A549 (cell line): ENCODE results near the gene KCNMA1. TPM values are rescaled to one million over a fixed set of nuclear protein-coding genes. Genes with fewer than 3 reads are reported as not detected.

Experiments used
- ATAC-seq, 2 experiments: fragments of 200-7000 bp in 1 of 2; fragments of >200 bp in 1 of 2; cut with Nextera tagmentation in 1 of 2; cut with Tn5 transposase in 1 of 2; 3 replicates each; pipeline versions ENCODE4 v1.8.0 to v1.9.1; 2018 to 2020; ENCODE audit warnings: mild to moderate bottlenecking in 1 of 2, moderate library complexity in 1 of 2
- CTCF ChIA-PET: fragments of 300-600 bp; sonication (Branson Sonifier 250); formaldehyde crosslinking; extraction: SDS; loops from one replicate; lab custom pipeline; 2021; ENCODE audit warnings: antibody characterized with exemption, inconsistent platforms; lab: Yijun Ruan, JAX
- POLR2A ChIA-PET: fragments of 350-600 bp; formaldehyde crosslinking; extraction: SDS; loops from one replicate; lab custom pipeline; 2021; ENCODE audit warnings: antibody characterized with exemption, inconsistent platforms; lab: Yijun Ruan, JAX
- DNase-seq, 2 experiments: peaks; one replicate each; pipeline versions ENCODE4 v3.0.0 to v3.0.0-alpha.2; 2011 to 2016; ENCODE audit warnings: low read depth in 1 of 2, low spot score in 1 of 2
- FAIRE-seq: peaks from 2 replicates; lab custom pipeline; 2011; peaks lifted over from hg19 to GRCh38; lab: Jason Lieb, UNC
- H3K27ac ChIP-seq, 2 experiments: fragments of >200 bp; sonication (Bioruptor Twin); formaldehyde crosslinking; 3 replicates each; pipeline ENCODE4 v1.5.1; 2016 to 2017
- H3K4me1 ChIP-seq: fragments of >200 bp; sonication (Bioruptor Twin); formaldehyde crosslinking; 3 replicates; pipeline ENCODE4 v1.6.1; 2016
- H3K4me2 ChIP-seq: fragments of >200 bp; sonication (Bioruptor Twin); formaldehyde crosslinking; 3 replicates; pipeline ENCODE4 v1.6.1; 2016
- H3K4me3 ChIP-seq: fragments of >200 bp; sonication (Bioruptor Twin); formaldehyde crosslinking; 3 replicates; pipeline ENCODE4 v1.5.1; 2016
- H3K9me3 ChIP-seq: fragments of >200 bp; sonication (Bioruptor Twin); formaldehyde crosslinking; 3 replicates; pipeline ENCODE4 v1.6.1; 2016
- CEBPB ChIP-seq, 2 experiments: fragments of >200 bp in 1 of 2; sonication (Bioruptor Twin) in 1 of 2; formaldehyde crosslinking in 1 of 2; IDR thresholded peaks; 2 replicates each; pipeline ENCODE4 v1.6.1; 2012 to 2016
- EHMT2 ChIP-seq: fragments of 200-600 bp; sonication (generic); IDR thresholded peaks from 2 replicates; pipeline ENCODE4 v1.6.1; 2016; ENCODE audit warnings: antibody characterized with exemption, low read depth, mild to moderate bottlenecking, moderate library complexity
- HDAC2 ChIP-seq: fragments of 200-600 bp; sonication (generic); IDR thresholded peaks from 2 replicates; pipeline ENCODE4 v1.6.1; 2016
- HOXA7 ChIP-seq: fragments of 250-450 bp; sonication (Bioruptor Pico); IDR thresholded peaks from 2 replicates; pipeline ENCODE4 v1.5.0; 2020; ENCODE audit warnings: mild to moderate bottlenecking, moderate library complexity
- JUN ChIP-seq, 2 experiments: fragments of >200 bp; sonication (Bioruptor Twin); formaldehyde crosslinking; IDR thresholded peaks; 2 replicates in 1 of 2; 3 replicates in 1 of 2; pipeline ENCODE4 v1.6.1; 2016 to 2017
- KDM1A ChIP-seq: fragments of 200-600 bp; sonication (generic); IDR thresholded peaks from 2 replicates; pipeline ENCODE4 v1.6.1; 2016; ENCODE audit warnings: low read depth, mild to moderate bottlenecking
- MYC ChIP-seq: IDR thresholded peaks from 2 replicates; pipeline ENCODE4 v1.6.1; 2012; ENCODE audit warnings: mild to moderate bottlenecking, inconsistent platforms, low read length, improper control_type of control experiment, borderline replicate concordance
- PHF8 ChIP-seq: fragments of 200-600 bp; sonication (generic); IDR thresholded peaks from 2 replicates; pipeline ENCODE4 v1.6.1; 2016; ENCODE audit warnings: low read depth, mild to moderate bottlenecking, antibody characterized with exemption, moderate library complexity, borderline replicate concordance
- RCOR1 ChIP-seq: fragments of 150-350 bp; IDR thresholded peaks from 2 replicates; pipeline ENCODE4 v1.6.1; 2014; ENCODE audit warnings: antibody characterized with exemption, low read length, low read depth
- RFX5 ChIP-seq: fragments of 450-650 bp; IDR thresholded peaks from 2 replicates; pipeline ENCODE4 v1.7.1; 2014; ENCODE audit warnings: antibody characterized with exemption, mild to moderate bottlenecking, moderate library complexity
- RNF2 ChIP-seq: fragments of 200-600 bp; sonication (generic); IDR thresholded peaks from 2 replicates; pipeline ENCODE4 v1.6.1; 2016; ENCODE audit warnings: low read depth, mild to moderate bottlenecking, antibody characterized with exemption, moderate library complexity, borderline replicate concordance
- SMC3 ChIP-seq: fragments of >200 bp; sonication (Bioruptor Twin); formaldehyde crosslinking; IDR thresholded peaks from 3 replicates; pipeline ENCODE4 v1.6.1; 2018; ENCODE audit warnings: inconsistent platforms
- TFCP2L1 ChIP-seq: fragments of 250-450 bp; sonication (Bioruptor Pico); IDR thresholded peaks from 2 replicates; pipeline ENCODE4 v1.5.0; 2021; ENCODE audit warnings: mild to moderate bottlenecking
- TP53 ChIP-seq: fragments of 250-450 bp; sonication (Bioruptor Pico); IDR thresholded peaks from 2 replicates; pipeline ENCODE4 v1.5.0; 2021; ENCODE audit warnings: mild to moderate bottlenecking, moderate library complexity
- ZC3H11A ChIP-seq: fragments of 450-650 bp; IDR thresholded peaks from 2 replicates; pipeline ENCODE4 v1.6.1; 2014; ENCODE audit warnings: antibody characterized with exemption, mild to moderate bottlenecking
- ZNF302 ChIP-seq: fragments of 250-450 bp; sonication (Bioruptor Pico); IDR thresholded peaks from 2 replicates; pipeline ENCODE4 v1.9.0; 2021; ENCODE audit warnings: inconsistent platforms, mild to moderate bottlenecking, moderate library complexity
- WGBS: methylation state at CpG from one replicate; pipeline ENCODE4 v1.1.6; 2017; ENCODE audit errors: missing lambda C conversion rate; 5-methylcytosine and 5-hydroxymethylcytosine counted together
- polyA plus RNA-seq, 4 experiments: library from polyadenylated mRNA; depleted of rRNA in 3 of 4; stranded (reverse); fragments of >200 nt; fragmentation: RNase III in 1 of 4; extraction: RNeasy Plus Mini Kit Qiagen cat#74134 plus additional on column Dnase treatment in 1 of 4; gene quantifications; 2 replicates in 3 of 4; 3 replicates in 1 of 4; pipeline ENCODE4 v1.2.3, GENCODE V29; 2011 to 2017
- TF ChIP-seq, protein P1 (sequence below): fragments of 200-600 bp; sonication (generic); IDR thresholded peaks from 2 replicates; pipeline ENCODE4 v1.6.1; 2016; ENCODE audit warnings: antibody characterized with exemption, mild to moderate bottlenecking, moderate library complexity
- TF ChIP-seq, protein P2 (sequence below): IDR thresholded peaks from 2 replicates; pipeline ENCODE4 v1.6.1; 2012; ENCODE audit warnings: low read depth, borderline replicate concordance
- TF ChIP-seq, protein P3 (sequence below): fragments of 450-650 bp; IDR thresholded peaks from 2 replicates; pipeline ENCODE4 v1.6.1; 2014; ENCODE audit warnings: antibody characterized with exemption
- TF ChIP-seq, protein P4 (sequence below): IDR thresholded peaks from 2 replicates; pipeline ENCODE4 v1.6.1; 2012

Gene KCNMA1
- polyA plus RNA-seq, 2 of the 4 experiments (the other 2 are of a cell fraction): 14.9 to 30.6 TPM

DNA sequence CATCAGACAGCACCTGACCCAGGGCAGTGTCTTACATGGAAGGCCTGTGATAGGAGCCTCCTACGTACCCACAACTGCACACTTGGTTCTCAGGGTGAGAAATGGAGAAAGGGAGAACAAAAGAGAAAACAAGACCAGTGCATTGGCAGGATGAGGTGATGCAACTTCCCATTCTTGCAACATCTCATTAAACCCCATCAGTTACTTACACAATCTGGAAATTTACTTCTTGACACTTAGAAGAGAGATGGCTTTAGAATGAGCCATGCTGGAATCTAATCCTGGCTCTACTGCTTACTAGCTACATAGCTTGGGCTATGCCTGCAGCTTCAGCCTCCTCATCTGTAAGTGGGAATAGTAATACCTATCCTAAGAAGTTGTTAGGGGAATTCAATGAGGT lies 391.7 kb downstream of the KCNMA1 start:
- Histone ChIP-seq H3K9me3 (no peaks in the 10 kb centered on the region), H3K27ac (no peak overlapping the region), H3K4me1 (0 out of 3 replicates have a peak, but pooled peaks cover 7% of the 10 kb centered on the region)
- 59% methylated on average over 1 of the region's 1 CpG for WGBS
- no peak for DNase-seq
- TF ChIP-seq HDAC2 (no peak), TFCP2L1 (CRISPR knock-in tag) (no peak), CEBPB (IDR thresholded peaks at IDR 0.05) (no peak), RFX5 (no peak), JUN (IDR thresholded peaks at IDR 0.05) (no peak), ZNF302 (no peak), RNF2 (no peak), KDM1A (no peak), TP53 (CRISPR knock-in tag) (no peak), ZC3H11A (no peak), RCOR1 (no peak), HOXA7 (CRISPR knock-in tag) (no peak)
- TF ChIP-seq, protein P1, sequence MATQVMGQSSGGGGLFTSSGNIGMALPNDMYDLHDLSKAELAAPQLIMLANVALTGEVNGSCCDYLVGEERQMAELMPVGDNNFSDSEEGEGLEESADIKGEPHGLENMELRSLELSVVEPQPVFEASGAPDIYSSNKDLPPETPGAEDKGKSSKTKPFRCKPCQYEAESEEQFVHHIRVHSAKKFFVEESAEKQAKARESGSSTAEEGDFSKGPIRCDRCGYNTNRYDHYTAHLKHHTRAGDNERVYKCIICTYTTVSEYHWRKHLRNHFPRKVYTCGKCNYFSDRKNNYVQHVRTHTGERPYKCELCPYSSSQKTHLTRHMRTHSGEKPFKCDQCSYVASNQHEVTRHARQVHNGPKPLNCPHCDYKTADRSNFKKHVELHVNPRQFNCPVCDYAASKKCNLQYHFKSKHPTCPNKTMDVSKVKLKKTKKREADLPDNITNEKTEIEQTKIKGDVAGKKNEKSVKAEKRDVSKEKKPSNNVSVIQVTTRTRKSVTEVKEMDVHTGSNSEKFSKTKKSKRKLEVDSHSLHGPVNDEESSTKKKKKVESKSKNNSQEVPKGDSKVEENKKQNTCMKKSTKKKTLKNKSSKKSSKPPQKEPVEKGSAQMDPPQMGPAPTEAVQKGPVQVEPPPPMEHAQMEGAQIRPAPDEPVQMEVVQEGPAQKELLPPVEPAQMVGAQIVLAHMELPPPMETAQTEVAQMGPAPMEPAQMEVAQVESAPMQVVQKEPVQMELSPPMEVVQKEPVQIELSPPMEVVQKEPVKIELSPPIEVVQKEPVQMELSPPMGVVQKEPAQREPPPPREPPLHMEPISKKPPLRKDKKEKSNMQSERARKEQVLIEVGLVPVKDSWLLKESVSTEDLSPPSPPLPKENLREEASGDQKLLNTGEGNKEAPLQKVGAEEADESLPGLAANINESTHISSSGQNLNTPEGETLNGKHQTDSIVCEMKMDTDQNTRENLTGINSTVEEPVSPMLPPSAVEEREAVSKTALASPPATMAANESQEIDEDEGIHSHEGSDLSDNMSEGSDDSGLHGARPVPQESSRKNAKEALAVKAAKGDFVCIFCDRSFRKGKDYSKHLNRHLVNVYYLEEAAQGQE: no peak
- TF ChIP-seq, protein P2, sequence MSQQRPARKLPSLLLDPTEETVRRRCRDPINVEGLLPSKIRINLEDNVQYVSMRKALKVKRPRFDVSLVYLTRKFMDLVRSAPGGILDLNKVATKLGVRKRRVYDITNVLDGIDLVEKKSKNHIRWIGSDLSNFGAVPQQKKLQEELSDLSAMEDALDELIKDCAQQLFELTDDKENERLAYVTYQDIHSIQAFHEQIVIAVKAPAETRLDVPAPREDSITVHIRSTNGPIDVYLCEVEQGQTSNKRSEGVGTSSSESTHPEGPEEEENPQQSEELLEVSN: no peak
- TF ChIP-seq, protein P3, sequence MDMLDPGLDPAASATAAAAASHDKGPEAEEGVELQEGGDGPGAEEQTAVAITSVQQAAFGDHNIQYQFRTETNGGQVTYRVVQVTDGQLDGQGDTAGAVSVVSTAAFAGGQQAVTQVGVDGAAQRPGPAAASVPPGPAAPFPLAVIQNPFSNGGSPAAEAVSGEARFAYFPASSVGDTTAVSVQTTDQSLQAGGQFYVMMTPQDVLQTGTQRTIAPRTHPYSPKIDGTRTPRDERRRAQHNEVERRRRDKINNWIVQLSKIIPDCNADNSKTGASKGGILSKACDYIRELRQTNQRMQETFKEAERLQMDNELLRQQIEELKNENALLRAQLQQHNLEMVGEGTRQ: no peak
- TF ChIP-seq, all 56 proteins: peak for 0
- FAIRE-seq (no peak), ATAC-seq (no peak)
- H3K4me2 ChIP-seq: no peak overlapping the region
- POLR2A ChIA-PET: no interaction called here
- no peak overlapping the region for H3K4me3 ChIP-seq
- CTCF ChIA-PET: interaction anchor here (1.0 to 12.1 kb wide), 7 partner anchors 8 to 398 kb away, joined by 3 to 169 read pairs (median 5); partner anchors contain the start of gene KCNMA1

DNA sequence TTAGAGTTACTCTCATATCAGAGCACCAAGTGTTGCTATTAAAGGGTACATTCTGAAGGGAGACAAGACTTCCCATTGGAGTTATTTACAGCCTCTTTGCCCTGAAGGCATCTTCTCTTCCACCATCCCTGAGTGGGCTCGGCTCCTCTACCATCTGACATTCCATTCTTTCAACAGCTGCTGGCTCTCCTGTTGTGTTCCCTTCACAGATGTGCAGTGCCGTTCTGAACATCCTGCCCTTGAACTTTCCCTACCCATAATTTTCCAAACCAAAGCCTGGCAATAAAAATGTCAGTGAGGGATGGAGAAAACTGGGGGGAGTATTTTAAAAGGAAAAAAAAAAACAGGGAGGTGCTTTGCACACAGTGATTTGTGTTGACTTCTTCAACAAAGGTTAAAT lies 392.9 kb downstream of the KCNMA1 start:
- H3K4me2 ChIP-seq: no peak overlapping the region
- ATAC-seq (no peak), DNase-seq (no peak), FAIRE-seq (no peak)
- no peak for TF ChIP-seq PHF8
- 0 out of 3 replicates have a peak, but pooled peaks cover 7% of the 10 kb centered on the region for H3K4me1 ChIP-seq
- POLR2A ChIA-PET: no interaction called here
- no peak overlapping the region for H3K4me3 ChIP-seq
- 76% methylated on average over 2 of the region's 2 CpGs for WGBS
- CTCF ChIA-PET: interaction anchor here (1.0 to 5.3 kb wide), 4 partner anchors 71 to 399 kb away, joined by 3 to 21 read pairs (median 5); no protein-coding TSS in a partner anchor
- no peaks in the 10 kb centered on the region for H3K9me3 ChIP-seq
- no peak overlapping the region for H3K27ac ChIP-seq

DNA sequence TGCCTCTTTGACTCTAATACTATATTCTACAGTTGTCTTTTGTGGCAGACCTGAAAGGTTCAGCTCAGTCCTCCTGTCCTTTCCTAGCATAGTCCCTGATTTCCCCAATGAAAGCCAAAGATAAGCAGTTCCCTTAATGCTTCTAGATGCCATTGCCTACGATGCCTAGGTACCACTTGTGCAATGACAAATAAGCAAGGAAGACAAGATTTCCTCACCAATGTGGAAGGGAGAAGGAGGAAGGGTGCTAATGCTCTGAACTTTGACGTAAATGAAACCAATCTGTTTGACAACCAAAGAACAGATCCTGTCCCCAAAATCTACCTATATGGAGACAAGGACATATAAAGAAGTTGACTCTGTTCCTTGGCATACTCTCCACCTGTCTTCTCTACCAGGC lies 393.3 kb downstream of the KCNMA1 start:
- CTCF ChIA-PET: interaction anchor here (1.8 to 5.3 kb wide), 2 partner anchors 70 to 397 kb away, joined by 7 to 21 read pairs; no protein-coding TSS in a partner anchor
- Histone ChIP-seq H3K4me2 (no peak overlapping the region), H3K4me3 (no peak overlapping the region), H3K9me3 (no peaks in the 10 kb centered on the region), H3K27ac (no peak overlapping the region), H3K4me1 (0 out of 3 replicates have a peak, but pooled peaks cover 7% of the 10 kb centered on the region)
- POLR2A ChIA-PET: no interaction called here
- no peak for FAIRE-seq
- no peak for ATAC-seq
- no peak for DNase-seq
- TF ChIP-seq EHMT2 (no peak), SMC3 (no peak), MYC (no peak), ZC3H11A (no peak)
- TF ChIP-seq, protein P4, sequence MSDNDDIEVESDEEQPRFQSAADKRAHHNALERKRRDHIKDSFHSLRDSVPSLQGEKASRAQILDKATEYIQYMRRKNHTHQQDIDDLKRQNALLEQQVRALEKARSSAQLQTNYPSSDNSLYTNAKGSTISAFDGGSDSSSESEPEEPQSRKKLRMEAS: no peak
- WGBS: 65% methylated on average over 2 of the region's 2 CpGs
